ENCODE results near the gene DDB1. TPM values are rescaled to one million over a fixed set of nuclear protein-coding genes. Genes with fewer than 3 reads are reported as not detected.

DDB1 gene
- total RNA-seq, 2 donors from 2014 or later = 179 to 253 TPM

GRCh38 chr11:61349916-61350315 is 17.0 kb upstream of the DDB1 start:
- H3K9me3 ChIP-seq = no peaks in the 10 kb centered on the region
- no peak overlapping the region for H3K27ac ChIP-seq
- no peak overlapping the region for H3K4me3 ChIP-seq
- no peak for DNase-seq (ENCODE audit: low spot score)
- TF ChIP-seq POLR2A (IDR thresholded peaks at IDR 0.05) = no peak
- TF ChIP-seq POLR2AphosphoS5 (IDR thresholded peaks at IDR 0.05) = no peak
- no peak for TF ChIP-seq CTCF (IDR thresholded peaks at IDR 0.05)
- 94% methylated on average over 10 of the region's 10 CpGs for WGBS
- H3K4me1 ChIP-seq (replicated peaks) = no peaks in the 10 kb centered on the region
- H3K36me3 ChIP-seq = peaks cover 0 to 6% of the 10 kb centered on the region in 2 donors
- intact Hi-C loops (cut with DNase I) = no loop called here
- no peaks in the 10 kb centered on the region for H3K27me3 ChIP-seq (replicated peaks; ENCODE audit: insufficient read depth)

GRCh38 chr11:61349189-61349751 is 16.4 kb upstream of the DDB1 start:
- WGBS = 75% methylated on average over 12 of the region's 12 CpGs
- no peak for DNase-seq (ENCODE audit: low spot score)
- H3K27ac ChIP-seq = no peak overlapping the region
- no peaks in the 10 kb centered on the region for H3K4me1 ChIP-seq (replicated peaks)
- no peak overlapping the region for H3K4me3 ChIP-seq
- H3K27me3 ChIP-seq (replicated peaks; ENCODE audit: insufficient read depth) = no peaks in the 10 kb centered on the region
- H3K36me3 ChIP-seq = peaks cover 0 to 6% of the 10 kb centered on the region in 2 donors
- intact Hi-C loops (cut with DNase I) = no loop called here
- TF ChIP-seq POLR2A (IDR thresholded peaks at IDR 0.05) = no peak
- no peak for TF ChIP-seq CTCF (IDR thresholded peaks at IDR 0.05)
- no peak for TF ChIP-seq POLR2AphosphoS5 (IDR thresholded peaks at IDR 0.05)
- H3K9me3 ChIP-seq = no peaks in the 10 kb centered on the region

- intact Hi-C loops (cut with DNase I) = no loop called here
- Histone ChIP-seq H3K27me3 (replicated peaks; ENCODE audit: insufficient read depth) (no peaks in the 10 kb centered on the region), H3K9me3 (no peaks in the 10 kb centered on the region), H3K36me3 (peaks cover 0 to 4% of the 10 kb centered on the region in 2 donors), H3K27ac (no peak overlapping the region), H3K4me3 (no peak overlapping the region), H3K4me1 (replicated peaks) (no peaks in the 10 kb centered on the region)
- DNase-seq (ENCODE audit: low spot score) = no peak
- WGBS = 71% methylated on average over 11 of the region's 11 CpGs
- no peak for TF ChIP-seq POLR2AphosphoS5 (IDR thresholded peaks at IDR 0.05)
- TF ChIP-seq POLR2A (IDR thresholded peaks at IDR 0.05) = no peak
- no peak for TF ChIP-seq CTCF (IDR thresholded peaks at IDR 0.05)
Measured at GRCh38 chr11:61347916-61348461, 15.1 kb upstream of the DDB1 start.

GRCh38 chr11:61345954-61346843 is 13.3 kb upstream of the DDB1 start:
- TF ChIP-seq CTCF (IDR thresholded peaks at IDR 0.05) (no peak), POLR2A (IDR thresholded peaks at IDR 0.05) (no peak), POLR2AphosphoS5 (IDR thresholded peaks at IDR 0.05) (no peak)
- DNase-seq (ENCODE audit: low spot score) = no peak
- Histone ChIP-seq H3K9me3 (no peaks in the 10 kb centered on the region), H3K4me1 (replicated peaks) (no peaks in the 10 kb centered on the region), H3K36me3 (peaks cover 0 to 9% of the 10 kb centered on the region in 2 donors), H3K27me3 (replicated peaks; ENCODE audit: insufficient read depth) (no peaks in the 10 kb centered on the region), H3K27ac (no peak overlapping the region), H3K4me3 (no peak overlapping the region)
- intact Hi-C loops (cut with DNase I) = no loop called here
- WGBS = 72% methylated on average over 14 of the region's 14 CpGs
